ENCODE measurements around the gene STAT6. TPM values are rescaled to one million over a fixed set of nuclear protein-coding genes. Genes with fewer than 3 reads are reported as not detected.

The STAT6 gene
- total and polyA plus RNA-seq, 3 experiments from 2014 or later, result 82.8 to 265 (median 262) TPM

- peak overlapping the region in 2 of 7 donors; percentile 43 to 48 for H3K4me3 Mint-ChIP-seq
- H3K36me3 Mint-ChIP-seq, result no peaks in the 10 kb centered on the region
- DNase-seq, result no peak
- no peaks in the 10 kb centered on the region for H3K36me3 ChIP-seq (ENCODE audit: insufficient read depth, low read length)
- ChIA-PET CTCF (interaction anchor here (0.8 to 1.3 kb wide), 2 partner anchors 23 to 65 kb away, joined by 3 read pairs; partner anchors contain the start of gene STAT6), POLR2A (no interaction called here)
- H3K27me3 Mint-ChIP-seq, result peaks cover 3 to 24% of the 10 kb centered on the region in 2 donors
- H3K27ac Mint-ChIP-seq, result peak overlapping the region in 4 of 8 donors; percentile 8 to 49 (median 24)
- no peaks in the 10 kb centered on the region for H3K9me3 Mint-ChIP-seq
- no peaks in the 10 kb centered on the region for H3K9me3 ChIP-seq (ENCODE audit: low read length)
- H3K27ac ChIP-seq (ENCODE audit: low read depth, low read length), result no peak overlapping the region
- H3K4me3 ChIP-seq (ENCODE audit: low read length), result no peak overlapping the region
- no peaks in the 10 kb centered on the region for H3K27me3 ChIP-seq (ENCODE audit: insufficient read depth, low read length, poor library complexity, severe bottlenecking)
- H3K4me1 ChIP-seq (ENCODE audit: insufficient read depth, low read length), result peaks cover 20% of the 10 kb centered on the region
- peaks cover 24 to 29% (median 28%) of the 10 kb centered on the region in 3 donors for H3K4me1 Mint-ChIP-seq
Observed at GRCh38 chr12:57046086-57046791, 64.9 kb downstream of the STAT6 start.

Other genes with a start within 250 kb of the STAT6 start
- not detected for gene SDR9C7, start 177.0 kb downstream of the STAT6 start, total RNA-seq
- gene SDR9C7, start 177.0 kb downstream of the STAT6 start, polyA plus RNA-seq, result not detected
- gene RDH16, start 153.8 kb downstream of the STAT6 start, total RNA-seq, result under 1 TPM; 0.13 to 0.31 TPM
- gene RDH16, start 153.8 kb downstream of the STAT6 start, polyA plus RNA-seq, result 0.20 TPM
- gene ZBTB39, start 104.8 kb downstream of the STAT6 start, total RNA-seq, result 1 to 10 TPM; 9.1 to 9.3 TPM
- 2.0 TPM for gene ZBTB39, start 104.8 kb downstream of the STAT6 start, polyA plus RNA-seq
- gene TAC3, start 94.8 kb downstream of the STAT6 start, total RNA-seq, result not detected
- not detected for gene TAC3, start 94.8 kb downstream of the STAT6 start, polyA plus RNA-seq
- under 1 TPM; 0.51 to 0.70 TPM for gene MYO1A, start 61.2 kb downstream of the STAT6 start, total RNA-seq
- 0.40 TPM for gene MYO1A, start 61.2 kb downstream of the STAT6 start, polyA plus RNA-seq
- 10 to 100 TPM; 50.5 to 50.9 TPM for gene NEMP1, start 32.6 kb downstream of the STAT6 start, total RNA-seq
- 3.8 TPM for gene NEMP1, start 32.6 kb downstream of the STAT6 start, polyA plus RNA-seq
- gene NAB2, start 22.2 kb downstream of the STAT6 start, total RNA-seq, result 10 to 100 TPM; 37.7 to 40.1 TPM
- gene NAB2, start 22.2 kb downstream of the STAT6 start, polyA plus RNA-seq, result 1.6 TPM
- 1 to 10 TPM; 2.3 to 2.5 TPM for gene LRP1, start 17.1 kb upstream of the STAT6 start, total RNA-seq
- 0.29 TPM for gene LRP1, start 17.1 kb upstream of the STAT6 start, polyA plus RNA-seq
- not detected for gene LRP1-AS, start 36.3 kb upstream of the STAT6 start, total RNA-seq
- gene LRP1-AS, start 36.3 kb upstream of the STAT6 start, polyA plus RNA-seq, result not detected
- under 1 TPM; 0.22 to 0.47 TPM for gene NXPH4, start 105.4 kb upstream of the STAT6 start, total RNA-seq
- not detected for gene NXPH4, start 105.4 kb upstream of the STAT6 start, polyA plus RNA-seq
- gene SHMT2, start 118.3 kb upstream of the STAT6 start, total RNA-seq, result 100 to 1,000 TPM; 349 to 352 TPM
- gene SHMT2, start 118.3 kb upstream of the STAT6 start, polyA plus RNA-seq, result 34.7 TPM
- 1 to 10 TPM in 1 of 2 experiments, under 1 TPM in 1; 0.96 to 1.4 TPM for gene STAC3, start 139.8 kb upstream of the STAT6 start, total RNA-seq
- gene STAC3, start 139.8 kb upstream of the STAT6 start, polyA plus RNA-seq, result not detected

All from CD8-positive, alpha-beta memory T cell (primary cell).